ENCODE results near the gene ZNF575. TPM values are rescaled to one million over a fixed set of nuclear protein-coding genes. Genes with fewer than 3 reads are reported as not detected.

ZNF575 gene
- total and polyA plus RNA-seq, 12 donors, result 0.22 to 2.9 (median 0.87) TPM; not detected in 2

DNA sequence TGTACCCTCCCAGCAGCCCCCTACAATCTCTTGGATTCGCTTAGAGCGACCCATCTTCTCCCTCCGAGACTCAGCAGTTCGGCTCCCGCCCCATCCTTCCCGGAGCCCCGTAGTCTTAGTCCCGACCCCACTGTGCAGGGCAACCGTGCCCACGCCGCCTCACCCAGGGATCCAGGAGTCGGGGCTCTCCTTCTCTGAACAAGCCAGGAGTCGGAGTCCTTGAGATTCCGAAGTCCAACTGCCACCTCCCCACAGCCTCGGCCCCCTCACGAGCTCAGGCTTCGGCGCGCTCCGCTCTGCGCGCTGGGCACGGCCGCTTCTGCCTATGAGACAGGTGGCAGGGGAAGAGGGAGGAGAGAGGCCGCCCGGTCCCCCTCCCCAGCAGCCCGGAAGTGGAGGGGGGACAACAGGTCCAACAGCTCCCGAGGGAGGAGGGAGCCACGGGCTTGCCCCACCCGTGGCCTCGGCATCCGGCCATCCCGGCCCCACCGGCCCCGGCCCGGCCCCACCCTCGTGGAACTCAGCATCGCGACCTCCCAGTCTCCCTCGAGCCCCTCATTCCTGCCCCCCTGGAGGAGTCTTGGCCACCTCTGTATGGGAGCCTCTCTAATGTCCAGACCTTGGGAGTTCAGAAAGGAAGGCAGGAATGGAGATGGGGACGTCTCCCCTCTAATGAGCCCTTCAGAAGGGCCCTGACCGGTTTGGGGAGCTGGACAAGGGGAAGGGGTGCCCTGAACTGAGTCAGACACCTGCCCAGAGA is 28.4 kb upstream of the ZNF575 start, which contains the start of gene PHLDB3:
Gene PHLDB3, minus strand, starts transcription at position 321 of the 760 bp plus-strand sequence. CDS start 628 bp downstream, outside the sequence.
- intact Hi-C loops (cut with DNase I), result loop anchor here in 1 of 2 donors (5.0 kb wide), 1 partner anchor 37 kb away; the partner anchor contains the start of gene LYPD3
- peak within 1 kb of the TSS; percentile 70 to 94 (median 84) for H3K27ac ChIP-seq

DNA sequence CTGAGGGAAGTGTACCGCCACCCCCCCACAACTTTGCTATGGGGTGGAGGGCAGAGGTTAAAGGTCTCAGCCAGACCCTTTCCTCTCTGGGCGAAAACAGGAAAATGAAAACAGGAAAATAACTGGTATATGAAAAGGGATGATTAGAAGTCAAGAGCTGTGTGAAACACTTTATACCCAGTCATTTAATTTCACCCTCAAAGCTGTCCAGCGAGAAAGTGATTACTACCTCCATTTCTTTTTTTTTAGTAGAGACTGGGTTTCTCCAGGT is 27.9 kb upstream of the ZNF575 start:
- intact Hi-C loops (cut with DNase I), result no loop called here
- Histone ChIP-seq H3K4me3 (no peak overlapping the region), H3K36me3 (replicated peaks in 1 of 2) (peaks cover 0 to 12% of the 10 kb centered on the region in 2 donors), H3K9me3 (replicated peaks in 1 of 3) (no peaks in the 10 kb centered on the region), H3K4me1 (replicated peaks in 1 of 2) (peaks cover 12 to 24% of the 10 kb centered on the region in 2 donors), H3K27me3 (no peaks in the 10 kb centered on the region), H3K27ac (peak overlapping the region in 2 of 5 donors; percentile 86 to 94)
- no peak for DNase-seq
- WGBS, 4 donors, result 76 to 89% (median 77%) methylated on average over 3 of the region's 3 CpGs
- no peak for TF ChIP-seq POLR2A (IDR thresholded peaks at IDR 0.05)
- TF ChIP-seq, protein P1, sequence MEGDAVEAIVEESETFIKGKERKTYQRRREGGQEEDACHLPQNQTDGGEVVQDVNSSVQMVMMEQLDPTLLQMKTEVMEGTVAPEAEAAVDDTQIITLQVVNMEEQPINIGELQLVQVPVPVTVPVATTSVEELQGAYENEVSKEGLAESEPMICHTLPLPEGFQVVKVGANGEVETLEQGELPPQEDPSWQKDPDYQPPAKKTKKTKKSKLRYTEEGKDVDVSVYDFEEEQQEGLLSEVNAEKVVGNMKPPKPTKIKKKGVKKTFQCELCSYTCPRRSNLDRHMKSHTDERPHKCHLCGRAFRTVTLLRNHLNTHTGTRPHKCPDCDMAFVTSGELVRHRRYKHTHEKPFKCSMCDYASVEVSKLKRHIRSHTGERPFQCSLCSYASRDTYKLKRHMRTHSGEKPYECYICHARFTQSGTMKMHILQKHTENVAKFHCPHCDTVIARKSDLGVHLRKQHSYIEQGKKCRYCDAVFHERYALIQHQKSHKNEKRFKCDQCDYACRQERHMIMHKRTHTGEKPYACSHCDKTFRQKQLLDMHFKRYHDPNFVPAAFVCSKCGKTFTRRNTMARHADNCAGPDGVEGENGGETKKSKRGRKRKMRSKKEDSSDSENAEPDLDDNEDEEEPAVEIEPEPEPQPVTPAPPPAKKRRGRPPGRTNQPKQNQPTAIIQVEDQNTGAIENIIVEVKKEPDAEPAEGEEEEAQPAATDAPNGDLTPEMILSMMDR (IDR thresholded peaks at IDR 0.05), result no peak

More for the DNA sequence above, 28.4 kb upstream of the ZNF575 start, which contains the start of gene PHLDB3:
- 2 to 4% (median 3%) methylated on average over 12 to 42 of the region's 42 CpGs for WGBS, 4 donors
- H3K9me3 ChIP-seq (replicated peaks in 1 of 3), result no peaks in the 10 kb centered on the region
- TF ChIP-seq, protein P1 (IDR thresholded peaks at IDR 0.05), result peak in 1 of 6 experiments; percentile 2
- TF ChIP-seq POLR2A (IDR thresholded peaks at IDR 0.05), result peak in 1 of 2 donors; percentile 5
- peak within 1 kb of the TSS; percentile 6 to 95 (median 67) for H3K4me3 ChIP-seq
- H3K4me1 ChIP-seq (replicated peaks in 1 of 2), result peaks cover 12 to 24% of the 10 kb centered on the region in 2 donors
- no peaks in the 10 kb centered on the region for H3K27me3 ChIP-seq
- peaks cover 0 to 12% of the 10 kb centered on the region in 2 donors for H3K36me3 ChIP-seq (replicated peaks in 1 of 2)
- DNase-seq, result peak in 6 of 7 donors; percentile 39 to 64 (median 56)

DNA sequence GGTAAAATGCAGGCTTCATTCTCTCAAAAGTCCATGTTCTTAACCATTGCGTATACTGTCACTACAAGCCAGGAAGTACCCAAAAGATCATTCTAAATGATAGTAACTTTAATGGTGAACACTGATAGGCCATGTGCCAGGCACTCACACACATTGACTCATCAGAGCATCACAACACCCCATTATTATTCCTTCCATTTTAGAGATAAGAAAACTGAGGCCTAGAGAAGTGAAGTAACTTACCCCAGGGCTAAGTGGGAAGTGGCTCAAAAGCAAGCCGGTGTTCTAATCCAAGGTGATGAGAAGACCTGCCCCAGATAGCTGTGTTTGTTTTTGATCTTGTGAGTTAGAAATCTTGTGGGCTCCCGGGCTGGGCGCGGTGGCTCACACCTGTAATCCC is 27.0 kb upstream of the ZNF575 start:
- 95 to 100% (median 97%) methylated on average over 2 to 5 of the region's 5 CpGs for WGBS, 4 donors
- intact Hi-C loops (cut with DNase I), result no loop called here
- no peak overlapping the region for H3K27ac ChIP-seq
- H3K27me3 ChIP-seq, result no peaks in the 10 kb centered on the region
- no peak overlapping the region for H3K4me3 ChIP-seq
- H3K4me1 ChIP-seq (replicated peaks in 1 of 2), result peaks cover 12 to 24% of the 10 kb centered on the region in 2 donors
- DNase-seq, result no peak
- H3K36me3 ChIP-seq (replicated peaks in 1 of 2), result peaks cover 0 to 15% of the 10 kb centered on the region in 2 donors
- TF ChIP-seq, protein P1 (IDR thresholded peaks at IDR 0.05), result no peak
- TF ChIP-seq POLR2A (IDR thresholded peaks at IDR 0.05), result no peak
- no peaks in the 10 kb centered on the region for H3K9me3 ChIP-seq (replicated peaks in 1 of 3)

DNA sequence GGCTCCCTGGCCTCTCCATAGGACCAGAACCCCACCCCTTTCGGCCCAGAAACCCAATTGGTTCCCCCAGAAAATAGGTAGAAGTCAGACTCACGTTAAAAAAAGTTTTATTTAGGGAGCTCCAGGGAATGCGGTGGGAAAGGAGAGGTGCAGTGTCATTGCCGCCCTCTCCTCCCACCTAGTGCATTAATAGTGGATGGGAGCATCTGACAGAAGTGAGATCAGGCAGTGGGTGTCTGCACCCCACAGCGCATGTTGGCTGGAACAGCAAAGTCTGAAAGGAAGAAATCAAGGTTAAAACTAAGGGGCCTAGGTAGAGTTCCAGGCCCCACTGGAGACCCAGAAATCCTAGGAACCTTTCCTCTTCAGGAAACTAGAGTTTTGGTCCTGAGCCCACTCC is 26.4 kb upstream of the ZNF575 start:
- no peak for DNase-seq
- no peaks in the 10 kb centered on the region for H3K9me3 ChIP-seq (replicated peaks in 1 of 3)
- 91 to 97% (median 93%) methylated on average over 5 of the region's 5 CpGs for WGBS, 4 donors
- no peaks in the 10 kb centered on the region for H3K27me3 ChIP-seq
- no peak overlapping the region for H3K4me3 ChIP-seq
- peaks cover 0 to 18% of the 10 kb centered on the region in 2 donors for H3K36me3 ChIP-seq (replicated peaks in 1 of 2)
- no peak overlapping the region for H3K27ac ChIP-seq
- TF ChIP-seq POLR2A (IDR thresholded peaks at IDR 0.05), result no peak
- TF ChIP-seq, protein P1 (IDR thresholded peaks at IDR 0.05), result no peak
- H3K4me1 ChIP-seq (replicated peaks in 1 of 2), result peaks cover 12 to 23% of the 10 kb centered on the region in 2 donors
- intact Hi-C loops (cut with DNase I), result no loop called here
